GM19043 (cell line): ENCODE measurements around the gene TMEM150B.

Experiments
- ATAC-seq: cut with Tn5 transposase; IDR thresholded peaks from one replicate; pipeline ENCODE4 v1.9.1; 2021; ENCODE audit warnings: low read depth; ENCODE audit not compliant: unreplicated experiment

TMEM150B gene

DNA sequence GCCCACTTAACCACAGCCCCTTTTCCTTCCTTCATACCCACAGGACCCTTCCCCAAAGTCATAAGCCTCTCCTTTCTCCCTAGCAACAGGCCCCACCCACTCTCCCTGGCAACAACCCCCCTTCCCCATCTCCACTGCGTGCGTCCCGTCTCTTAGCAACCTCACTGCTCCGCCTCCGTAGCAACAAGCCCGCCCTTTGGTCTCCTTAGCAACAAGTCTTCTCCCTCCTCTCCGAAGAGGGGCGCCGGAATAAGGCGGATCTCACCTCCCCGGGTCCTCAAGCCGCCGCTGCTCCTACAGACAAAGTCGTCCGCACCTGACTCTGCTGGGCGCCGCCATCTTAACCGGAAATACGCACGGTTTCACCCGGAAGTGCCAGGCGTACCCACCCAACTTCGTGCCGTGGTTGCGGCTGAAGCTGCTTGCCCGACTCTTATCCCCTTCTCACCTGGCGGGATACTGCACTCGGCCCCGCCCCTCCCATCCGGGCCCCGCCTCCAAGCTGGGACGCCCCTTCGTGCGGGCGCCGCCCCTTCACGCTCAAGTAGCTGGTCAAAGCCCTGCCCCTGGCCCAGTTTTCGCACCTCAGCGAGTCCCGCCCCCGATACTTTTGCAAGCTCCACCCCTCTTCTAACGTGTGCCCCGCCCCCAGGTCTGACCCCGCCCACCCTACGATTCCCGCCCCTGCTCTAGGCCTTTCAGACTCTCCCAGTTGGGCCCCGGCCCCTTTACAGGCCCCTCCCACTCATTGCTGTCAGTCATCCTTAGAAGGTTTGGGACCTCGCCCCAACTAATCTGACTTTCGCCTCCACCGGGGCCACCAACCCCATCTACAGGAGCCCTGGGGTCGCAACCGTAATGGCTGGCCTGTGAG, 45.1 kb downstream of the TMEM150B start, which contains the start of gene HSPBP1:
TSS of gene HSPBP1 (minus strand) at position 341 of the 874 bp plus-strand sequence. CDS start 502 bp downstream, outside the sequence.
- ATAC-seq = peak; percentile 55

DNA sequence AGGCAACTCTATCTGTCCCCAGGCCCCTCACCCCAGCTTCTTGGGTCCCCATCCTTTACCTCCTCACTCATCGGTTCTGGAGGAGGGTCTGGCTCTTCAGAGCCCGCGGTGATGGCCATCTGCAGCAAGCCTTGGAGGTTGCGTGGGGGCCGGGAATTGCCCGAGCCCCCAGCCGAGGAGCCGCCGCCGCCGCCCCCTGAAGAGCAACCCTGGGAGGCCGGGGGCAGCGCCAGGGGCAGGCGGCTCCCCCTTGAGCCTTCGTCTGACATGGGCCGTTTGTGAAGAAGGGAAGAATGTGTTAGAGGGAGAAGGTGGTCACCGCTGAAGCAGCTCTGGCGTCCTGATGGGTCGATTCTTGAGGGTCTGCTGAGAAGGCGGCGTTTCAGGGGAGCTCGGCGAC, 45.8 kb downstream of the TMEM150B start:
- no peak for ATAC-seq

DNA sequence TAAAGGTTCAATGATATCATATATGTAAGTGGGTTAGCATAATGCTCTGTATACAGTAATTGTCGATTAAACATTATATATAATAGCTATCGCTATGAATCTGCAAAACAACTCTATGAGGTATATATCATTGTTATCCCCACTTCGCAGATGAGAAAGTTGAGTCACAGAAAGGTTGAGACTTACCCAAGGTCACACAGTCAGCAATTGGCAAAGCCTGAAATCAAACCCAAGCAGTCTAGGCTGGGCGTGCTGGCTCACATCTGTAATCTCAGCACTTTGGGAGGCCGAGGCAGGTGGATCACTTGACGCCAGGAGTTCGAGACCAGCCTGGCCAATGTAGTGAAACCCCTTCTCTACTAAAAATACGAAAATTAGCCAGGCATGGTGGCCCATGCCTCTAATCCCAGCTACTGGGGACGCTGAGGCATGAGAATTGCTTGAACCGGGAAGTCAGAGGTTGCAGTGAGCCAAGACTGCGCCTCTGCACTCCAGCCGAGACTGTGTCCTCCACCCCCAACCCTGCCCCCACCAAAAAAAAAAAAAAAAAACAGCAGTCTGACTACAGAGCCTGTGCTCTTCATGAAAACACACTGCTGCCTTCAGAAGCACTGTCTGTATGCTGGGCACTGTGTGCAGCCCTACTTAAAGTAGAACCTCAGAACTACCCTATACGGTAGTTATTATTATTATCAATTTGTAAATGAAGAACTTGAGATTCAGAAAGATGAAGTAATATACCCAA, 46.6 kb downstream of the TMEM150B start:
- ATAC-seq = no peak

DNA sequence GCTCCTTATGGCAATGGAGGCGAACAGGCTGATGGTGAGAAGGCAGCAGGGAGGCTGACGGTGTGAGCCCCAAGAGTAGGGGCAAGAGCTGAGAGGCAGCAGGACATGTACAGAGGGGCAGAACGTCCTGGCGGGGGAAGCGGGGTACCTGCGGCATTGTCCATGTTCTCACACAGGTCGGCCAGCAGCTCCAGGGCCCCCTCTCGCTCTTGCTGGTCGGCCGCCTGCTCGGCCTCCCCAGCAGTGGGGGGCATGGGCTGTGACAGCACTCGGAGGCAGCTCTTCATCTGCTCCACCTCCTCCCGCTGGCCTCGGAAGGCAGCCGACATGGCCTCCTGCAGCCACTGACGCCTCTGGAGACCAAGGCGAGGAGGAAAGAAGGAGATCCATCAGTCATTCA, 47.6 kb downstream of the TMEM150B start:
- ATAC-seq = no peak

DNA sequence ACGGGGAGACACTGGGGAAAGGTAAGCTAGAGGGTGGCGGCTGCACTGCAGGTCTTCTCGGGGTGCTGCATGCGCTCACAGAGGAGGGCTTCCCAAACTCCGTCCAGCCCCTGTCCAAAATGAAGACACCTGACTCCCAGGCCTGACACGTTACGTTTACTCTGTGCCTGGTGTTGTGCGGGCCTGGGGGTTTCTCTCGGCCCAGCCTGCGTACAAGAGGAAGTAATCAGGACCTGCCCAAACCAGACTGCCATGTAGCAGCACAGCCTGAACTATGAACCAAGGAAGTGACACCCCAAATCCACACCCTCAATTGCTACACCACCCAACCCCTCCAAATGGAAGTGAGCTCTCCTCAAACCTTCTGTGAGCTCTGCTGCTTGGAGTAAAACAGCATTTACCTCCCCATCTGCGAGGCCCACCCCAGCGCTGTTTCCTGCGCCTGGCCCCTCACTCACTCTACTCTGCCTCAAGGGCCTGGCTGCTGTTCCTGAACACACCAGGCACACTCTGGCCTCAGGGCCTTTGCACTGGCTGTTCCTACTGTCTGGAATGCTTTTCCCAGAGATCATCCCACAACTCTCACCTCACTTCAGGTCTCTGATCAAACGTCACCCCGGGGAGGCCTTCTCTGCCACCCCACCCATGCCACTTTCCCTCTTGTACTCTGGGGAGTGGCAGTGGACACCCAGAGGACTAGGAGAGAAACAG, 48.3 kb downstream of the TMEM150B start:
- ATAC-seq = peak; percentile 14

DNA sequence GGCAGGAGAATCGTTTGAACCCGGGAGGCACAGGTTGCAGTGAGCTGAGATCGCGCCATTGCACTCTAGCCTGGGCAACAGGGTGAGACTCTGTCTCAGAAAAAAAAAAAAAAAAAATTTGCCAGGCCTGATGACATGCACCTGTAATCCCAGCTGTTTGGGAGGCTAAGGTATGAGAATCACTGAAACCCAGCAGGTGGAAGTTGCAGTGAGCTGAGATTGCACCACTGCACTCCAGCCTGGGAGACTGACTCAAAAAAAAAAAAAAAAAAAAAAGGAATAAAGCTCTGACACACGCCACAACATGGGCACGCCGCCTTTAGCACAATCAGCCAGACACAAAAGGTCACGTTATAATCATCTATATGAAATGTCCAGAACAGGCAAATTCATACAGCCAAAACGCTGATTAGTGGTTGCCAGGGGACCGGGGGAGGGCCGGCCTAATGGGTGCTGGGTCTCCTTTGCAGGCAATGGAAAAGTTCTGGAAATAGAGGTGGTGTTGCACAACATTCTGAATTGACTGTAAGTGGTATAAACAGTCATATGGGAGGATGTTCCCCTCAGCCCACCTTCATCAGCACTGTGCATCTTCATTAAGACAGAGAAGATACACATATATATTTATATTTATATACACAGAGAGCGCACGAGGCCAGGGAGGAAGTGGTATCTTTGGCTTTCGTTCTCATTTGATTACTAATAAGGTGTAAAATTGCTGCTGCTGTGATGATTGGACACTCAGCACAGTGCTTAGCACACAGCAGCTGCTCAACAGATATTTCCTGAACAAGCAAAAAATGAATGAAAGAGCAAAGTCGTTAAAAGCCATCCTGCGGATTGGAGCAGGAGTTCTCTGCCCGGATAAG, 49.1 kb downstream of the TMEM150B start:
- peak; percentile 50 for ATAC-seq

DNA sequence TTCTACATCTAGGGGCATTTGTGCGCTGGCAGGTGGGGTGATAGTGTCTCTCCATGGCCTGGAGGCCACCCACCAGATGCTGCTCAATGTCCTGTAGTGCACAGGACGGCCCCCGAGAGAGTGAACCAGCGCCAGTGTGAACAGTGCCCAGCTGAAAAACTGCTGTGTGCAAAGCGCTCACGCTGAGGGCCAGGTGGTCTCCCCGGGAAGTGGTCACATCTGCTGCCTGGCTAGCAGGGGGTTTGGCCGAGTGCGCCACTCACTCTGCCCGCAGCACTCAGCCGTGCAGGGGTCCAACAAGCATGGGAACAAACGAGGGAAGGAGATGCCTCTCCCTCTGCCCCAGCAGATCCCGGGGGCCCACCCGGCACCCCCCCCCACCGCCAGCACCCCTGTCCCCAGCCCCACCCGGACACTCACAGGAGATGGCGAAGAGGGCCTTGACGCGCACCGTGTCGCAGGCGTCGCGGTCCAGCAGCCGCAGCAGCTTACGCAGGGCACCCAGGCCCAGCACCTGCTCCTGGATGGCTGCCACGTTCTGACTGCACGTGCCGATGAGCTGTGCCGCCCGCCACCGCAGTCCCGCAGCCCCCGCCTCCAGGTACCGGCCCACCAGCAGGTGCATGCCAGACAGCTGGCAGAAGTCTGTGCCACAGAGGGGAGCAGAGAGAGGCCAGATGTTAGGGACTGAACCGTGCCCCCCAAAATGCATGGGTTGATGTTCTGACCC, 51.0 kb downstream of the TMEM150B start:
- no peak for ATAC-seq

DNA sequence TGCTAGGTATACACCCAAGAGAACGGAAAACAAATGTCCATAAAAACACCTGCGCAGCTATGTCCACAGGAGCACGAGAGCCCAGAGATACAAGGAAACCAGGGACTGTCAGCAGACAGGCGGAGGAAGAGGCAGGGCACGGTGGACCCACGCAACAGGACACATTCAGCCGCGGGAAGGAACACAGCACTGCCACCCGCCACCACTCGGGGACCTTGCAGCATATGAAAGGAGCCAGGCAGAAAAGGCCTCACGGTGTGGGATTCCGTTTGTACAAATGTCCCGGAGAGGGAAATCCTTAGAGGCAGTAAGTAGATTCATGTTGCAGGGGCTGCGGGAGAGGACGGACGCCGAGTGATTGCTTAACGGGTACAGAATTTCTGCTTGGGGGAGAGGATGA, 53.0 kb downstream of the TMEM150B start:
- ATAC-seq = no peak

DNA sequence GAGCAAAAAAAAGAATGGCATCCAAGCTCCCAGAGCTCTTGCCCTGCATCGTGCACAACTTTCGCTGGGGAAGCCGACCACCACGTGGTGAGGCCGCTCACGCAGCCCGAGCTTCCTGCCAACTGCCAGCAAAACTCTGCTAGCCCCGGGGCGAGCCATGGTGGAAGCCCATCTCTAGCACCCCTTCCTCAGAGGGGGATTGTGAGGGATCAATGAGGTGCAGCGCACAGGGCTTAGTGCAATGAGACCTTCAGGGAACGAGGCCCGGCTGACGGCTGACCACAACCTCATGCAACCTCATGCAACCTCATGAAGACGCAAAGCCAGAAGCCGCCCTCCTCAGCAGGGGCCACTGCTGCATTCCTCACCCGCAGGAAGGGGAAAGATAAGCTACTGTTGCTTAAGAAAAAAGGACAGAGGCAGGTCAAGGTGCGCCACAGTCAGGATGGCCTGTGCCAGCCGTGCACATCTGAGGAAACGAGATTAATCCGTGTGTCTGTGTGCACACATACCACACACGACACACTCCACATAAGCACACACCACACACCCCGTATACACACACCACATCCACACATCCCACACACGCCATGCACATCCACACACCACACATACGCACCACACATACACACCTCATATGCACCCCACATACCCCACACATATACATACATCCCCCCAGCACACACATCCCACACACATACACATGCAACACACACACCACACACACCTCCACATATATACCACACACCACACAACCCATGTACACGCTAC, 54.8 kb downstream of the TMEM150B start:
- ATAC-seq = no peak

DNA sequence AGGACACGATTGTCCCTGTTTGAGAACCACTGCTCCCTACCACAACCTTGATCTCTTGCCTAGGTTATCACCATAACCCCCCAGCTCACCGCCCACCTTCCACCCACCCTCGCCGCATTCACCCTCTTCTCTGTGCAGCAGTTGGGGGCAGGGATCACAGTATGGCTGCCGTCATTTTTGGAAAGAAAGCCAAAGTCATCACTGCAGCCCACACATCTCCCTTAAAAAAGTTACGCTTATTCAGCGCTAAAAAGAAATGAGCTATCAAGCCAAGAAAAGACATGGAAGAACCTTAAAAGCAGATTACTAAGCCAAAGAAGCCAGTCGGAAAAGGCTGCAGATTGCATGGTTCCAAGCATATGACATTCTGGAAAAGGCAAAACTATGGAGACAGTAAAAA, 55.8 kb downstream of the TMEM150B start:
- no peak for ATAC-seq

DNA sequence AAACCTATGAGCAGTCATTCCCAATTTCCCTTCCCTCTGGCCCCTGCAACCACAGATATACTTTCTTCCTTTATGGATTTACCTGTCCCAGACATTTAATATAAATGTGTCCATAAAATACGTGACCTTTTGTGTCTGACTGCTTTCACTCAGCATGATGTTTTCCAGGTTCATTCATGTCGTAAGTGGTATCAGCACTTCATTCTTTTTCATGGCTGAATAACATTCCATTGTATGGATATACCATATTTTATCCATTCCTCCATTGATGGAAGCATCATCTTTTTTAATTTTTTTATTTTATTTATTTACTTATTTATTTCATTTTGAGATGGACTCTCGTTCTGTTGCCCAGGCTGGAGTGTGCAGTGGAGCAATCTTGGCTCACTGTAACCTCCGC, 58.3 kb downstream of the TMEM150B start:
- ATAC-seq = no peak

DNA sequence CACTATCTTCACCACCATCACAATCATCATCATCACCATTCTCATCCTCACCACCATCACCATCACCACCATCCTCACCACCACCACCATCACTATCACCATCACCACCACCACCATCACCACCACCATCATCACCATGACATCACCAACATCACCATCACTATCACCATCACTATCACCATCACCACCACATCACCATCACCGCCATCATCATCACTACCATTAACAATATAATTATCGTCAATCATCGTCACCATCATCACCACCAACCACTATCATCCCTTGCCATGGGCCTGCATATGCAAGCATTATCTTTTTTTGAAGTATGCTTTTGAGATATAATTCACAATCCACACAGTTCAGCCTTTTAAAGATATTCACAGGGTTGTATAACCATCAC, 58.7 kb downstream of the TMEM150B start:
- ATAC-seq = no peak

DNA sequence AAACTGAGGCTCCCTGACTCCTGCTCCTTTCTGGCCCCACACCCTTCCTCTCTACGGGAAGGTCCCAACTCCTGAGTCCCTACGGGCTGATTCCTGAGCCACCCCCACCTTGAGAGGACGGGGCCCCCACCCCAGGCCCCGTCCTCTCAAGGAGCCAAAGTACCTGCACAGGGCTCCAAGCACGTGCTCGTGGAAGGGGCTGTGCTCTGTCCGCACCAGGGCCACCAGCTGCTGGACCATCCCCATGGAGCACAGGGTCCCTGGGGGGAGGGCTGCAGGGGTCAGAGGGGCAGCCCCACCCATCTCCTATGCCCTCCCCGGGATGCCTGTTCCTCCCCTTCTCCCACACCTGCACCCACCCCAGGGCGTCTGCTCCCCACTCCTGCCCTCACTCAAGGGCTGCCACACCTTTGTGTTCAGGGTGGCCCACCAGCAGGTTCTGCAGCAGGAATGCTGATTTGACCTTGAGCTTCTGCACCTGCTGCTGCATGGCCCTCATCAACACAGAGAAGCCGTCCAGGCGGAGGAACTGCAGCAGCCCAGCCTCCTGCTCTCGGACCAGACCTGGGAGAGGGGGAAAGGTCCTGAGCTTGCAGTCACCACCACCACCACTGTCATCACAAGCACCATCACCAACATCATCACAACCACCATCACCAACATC, 59.3 kb downstream of the TMEM150B start:
- ATAC-seq = no peak

DNA sequence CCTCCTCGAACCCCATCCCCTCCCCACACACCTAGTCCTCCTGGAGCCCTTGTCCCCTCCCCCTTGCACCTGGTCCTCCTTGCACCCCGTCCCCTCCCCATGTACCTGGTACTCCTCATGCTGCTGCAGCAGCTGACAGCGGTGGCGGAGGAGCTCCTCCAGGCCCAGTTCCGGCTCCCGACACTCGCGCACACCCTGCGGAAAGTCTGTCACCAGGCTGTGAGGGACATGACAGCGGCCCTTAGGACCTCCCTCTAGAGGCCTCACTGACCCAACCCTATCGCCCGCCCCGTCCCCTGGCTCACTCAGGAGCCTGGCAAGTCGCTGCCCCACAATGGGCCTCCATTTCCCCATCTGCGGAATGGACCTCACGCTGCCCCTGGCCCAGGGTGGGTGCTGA, 60.0 kb downstream of the TMEM150B start:
- ATAC-seq = no peak

DNA sequence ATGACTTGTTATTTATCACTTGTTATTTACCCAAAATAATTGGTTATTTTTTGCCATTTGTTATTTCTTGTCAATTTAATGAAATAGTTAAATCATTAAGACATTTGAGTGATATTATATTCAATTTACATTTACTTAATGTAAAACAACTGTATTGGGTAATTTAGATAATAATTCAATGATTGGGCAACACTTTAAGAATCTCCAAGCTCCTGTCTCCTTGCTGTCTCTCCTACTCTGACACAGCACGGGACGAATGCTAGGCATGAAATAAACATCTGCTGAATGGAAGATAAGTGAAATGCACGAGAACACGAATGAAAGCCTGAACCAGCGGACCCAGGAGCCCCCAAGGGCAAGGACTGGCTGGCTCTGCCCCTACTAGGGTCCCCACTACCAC, 60.6 kb downstream of the TMEM150B start:
- ATAC-seq = no peak
